SU-DHL-6 (cell line): ENCODE data around the gene CUEDC1.

Experiments
- H2AFZ ChIP-seq: fragments of 200-600 bp; sonication (generic); 2 replicates; pipeline ENCODE4 v1.6.1; 2014; ENCODE audit warnings: low read depth, mild to moderate bottlenecking, moderate library complexity, mixed read lengths, antibody characterized with exemption, low read length; ENCODE audit not compliant: severe bottlenecking
- H3F3A ChIP-seq: fragments of 200-600 bp; shearing (Covaris generic); 2 replicates; pipeline ENCODE4 v1.6.0; 2016; ENCODE audit warnings: antibody characterized with exemption, mild to moderate bottlenecking; ENCODE audit not compliant: insufficient read depth
- H3K27ac ChIP-seq: fragments of 200-600 bp; sonication (generic); 2 replicates; pipeline ENCODE4 v1.5.1; 2016; ENCODE audit warnings: low read depth, mild to moderate bottlenecking, low read length, moderate library complexity, mixed read lengths
- H3K27me3 ChIP-seq: fragments of 200-600 bp; sonication (generic), shearing (Covaris generic); 2 replicates; pipeline ENCODE4 v1.6.0; 2014; ENCODE audit warnings: mild to moderate bottlenecking, low read length
- H3K36me3 ChIP-seq: fragments of 200-600 bp; sonication (generic); 2 replicates; pipeline ENCODE4 v1.6.1; 2014; ENCODE audit warnings: mild to moderate bottlenecking, low read length, mixed read lengths
- H3K4me2 ChIP-seq: fragments of 300-600, 200-600 bp; shearing (Covaris generic), sonication (generic); 2 replicates; pipeline ENCODE4 v1.6.0; 2014; ENCODE audit warnings: low read length, low read depth, mild to moderate bottlenecking; ENCODE audit not compliant: poor library complexity, severe bottlenecking
- H3K4me3 ChIP-seq: fragments of 200-600 bp; sonication (generic); 2 replicates; pipeline ENCODE4 v1.5.1; 2014; ENCODE audit warnings: antibody characterized with exemption, low read length, mild to moderate bottlenecking, mixed read lengths; ENCODE audit not compliant: insufficient read depth, poor library complexity, severe bottlenecking
- H3K79me2 ChIP-seq: fragments of 200-600 bp; sonication (generic); 2 replicates; pipeline ENCODE4 v1.6.1; 2014; ENCODE audit warnings: mild to moderate bottlenecking, low read length, moderate library complexity; ENCODE audit not compliant: insufficient read depth
- H3K9ac ChIP-seq: fragments of 200-600 bp; sonication (generic); 2 replicates; pipeline ENCODE4 v1.7.0; 2014; ENCODE audit warnings: mild to moderate bottlenecking, low read length
- H3K9me2 ChIP-seq: fragments of 200-600 bp; sonication (generic); replicated peaks from 2 replicates; pipeline ENCODE4 v1.6.1; 2014; ENCODE audit warnings: low read length; ENCODE audit not compliant: insufficient read depth
- H3K9me3 ChIP-seq: fragments of 200-600 bp; sonication (generic); 2 replicates; pipeline ENCODE4 v1.6.1; 2014; ENCODE audit warnings: low read length, mixed read lengths; ENCODE audit not compliant: insufficient read depth
- H4K20me1 ChIP-seq: fragments of 200-600 bp; sonication (generic); 2 replicates; pipeline ENCODE4 v1.6.1; 2014; ENCODE audit warnings: low read depth, mild to moderate bottlenecking, antibody characterized with exemption, low read length, moderate library complexity, mixed read lengths
- EZH2phosphoT487 ChIP-seq: fragments of 200-600 bp; sonication (generic), shearing (Covaris generic); conservative IDR thresholded peaks from 2 replicates; pipeline ENCODE4 v1.6.1; 2018; ENCODE audit warnings: mild to moderate bottlenecking, antibody characterized with exemption, low read length, moderate library complexity, mixed read lengths
- TF ChIP-seq, protein P1 (sequence below): fragments of 200-600 bp; sonication (generic); IDR thresholded peaks from one replicate; pipeline ENCODE4 v1.5.1; 2017; ENCODE audit warnings: antibody characterized with exemption, mild to moderate bottlenecking, low read length, moderate library complexity; ENCODE audit not compliant: insufficient read depth, poor library complexity, severe bottlenecking

Gene CUEDC1

DNA sequence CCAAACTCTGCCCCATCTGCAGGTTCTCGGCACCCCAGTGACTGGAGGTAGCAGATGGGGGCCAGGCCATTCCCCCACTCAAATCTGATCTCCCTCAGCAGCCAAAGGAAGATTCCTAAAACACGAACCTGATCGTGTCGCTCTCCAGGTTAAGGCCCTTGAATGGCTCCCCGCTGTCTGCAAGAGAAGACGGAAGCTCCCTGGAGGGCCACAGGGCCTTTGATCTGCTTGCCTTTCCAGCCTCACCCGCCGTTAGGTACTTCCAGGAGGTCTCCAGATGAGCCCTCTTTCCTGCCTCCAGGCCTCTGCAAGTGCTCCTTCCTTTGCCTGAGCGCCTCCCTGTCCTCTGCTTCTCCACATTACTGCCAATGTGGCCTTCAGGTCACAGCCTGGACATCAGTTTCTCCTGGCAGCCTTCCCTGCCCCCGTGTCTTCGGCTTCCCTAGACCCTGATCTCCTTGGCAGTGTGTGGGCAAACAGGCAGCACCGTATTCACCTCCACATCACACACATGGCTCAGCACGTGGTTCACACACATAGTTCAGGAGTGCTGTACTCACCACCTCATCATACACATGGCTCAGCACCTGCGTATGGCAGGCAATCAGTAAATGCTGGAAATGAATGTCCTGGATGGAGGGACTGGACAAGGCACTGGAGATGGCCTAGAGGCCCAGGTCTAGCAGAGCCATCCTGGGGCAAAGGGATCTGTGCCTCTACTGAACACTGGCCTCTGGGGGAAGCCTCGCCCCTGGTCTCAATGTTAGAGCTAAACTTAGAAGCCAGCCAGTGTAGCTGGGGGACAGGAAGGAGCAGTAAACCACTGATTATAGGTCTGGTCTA, 79.0 kb downstream of the CUEDC1 start:
- no peaks in the 10 kb centered on the region for H3F3A ChIP-seq
- H3K4me2 ChIP-seq, result no peak overlapping the region
- no peaks in the 10 kb centered on the region for H3K9me2 ChIP-seq
- TF ChIP-seq, protein P1, sequence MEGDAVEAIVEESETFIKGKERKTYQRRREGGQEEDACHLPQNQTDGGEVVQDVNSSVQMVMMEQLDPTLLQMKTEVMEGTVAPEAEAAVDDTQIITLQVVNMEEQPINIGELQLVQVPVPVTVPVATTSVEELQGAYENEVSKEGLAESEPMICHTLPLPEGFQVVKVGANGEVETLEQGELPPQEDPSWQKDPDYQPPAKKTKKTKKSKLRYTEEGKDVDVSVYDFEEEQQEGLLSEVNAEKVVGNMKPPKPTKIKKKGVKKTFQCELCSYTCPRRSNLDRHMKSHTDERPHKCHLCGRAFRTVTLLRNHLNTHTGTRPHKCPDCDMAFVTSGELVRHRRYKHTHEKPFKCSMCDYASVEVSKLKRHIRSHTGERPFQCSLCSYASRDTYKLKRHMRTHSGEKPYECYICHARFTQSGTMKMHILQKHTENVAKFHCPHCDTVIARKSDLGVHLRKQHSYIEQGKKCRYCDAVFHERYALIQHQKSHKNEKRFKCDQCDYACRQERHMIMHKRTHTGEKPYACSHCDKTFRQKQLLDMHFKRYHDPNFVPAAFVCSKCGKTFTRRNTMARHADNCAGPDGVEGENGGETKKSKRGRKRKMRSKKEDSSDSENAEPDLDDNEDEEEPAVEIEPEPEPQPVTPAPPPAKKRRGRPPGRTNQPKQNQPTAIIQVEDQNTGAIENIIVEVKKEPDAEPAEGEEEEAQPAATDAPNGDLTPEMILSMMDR, result no peak
- TF ChIP-seq EZH2phosphoT487, result no peak
- H3K9me3 ChIP-seq, result no peaks in the 10 kb centered on the region
- H3K4me3 ChIP-seq, result no peak overlapping the region
- no peak overlapping the region for H2AFZ ChIP-seq
- no peaks in the 10 kb centered on the region for H3K79me2 ChIP-seq
- no peaks in the 10 kb centered on the region for H3K27me3 ChIP-seq
- no peaks in the 10 kb centered on the region for H4K20me1 ChIP-seq
- H3K27ac ChIP-seq, result no peak overlapping the region
- H3K9ac ChIP-seq, result no peak overlapping the region
- no peaks in the 10 kb centered on the region for H3K36me3 ChIP-seq

DNA sequence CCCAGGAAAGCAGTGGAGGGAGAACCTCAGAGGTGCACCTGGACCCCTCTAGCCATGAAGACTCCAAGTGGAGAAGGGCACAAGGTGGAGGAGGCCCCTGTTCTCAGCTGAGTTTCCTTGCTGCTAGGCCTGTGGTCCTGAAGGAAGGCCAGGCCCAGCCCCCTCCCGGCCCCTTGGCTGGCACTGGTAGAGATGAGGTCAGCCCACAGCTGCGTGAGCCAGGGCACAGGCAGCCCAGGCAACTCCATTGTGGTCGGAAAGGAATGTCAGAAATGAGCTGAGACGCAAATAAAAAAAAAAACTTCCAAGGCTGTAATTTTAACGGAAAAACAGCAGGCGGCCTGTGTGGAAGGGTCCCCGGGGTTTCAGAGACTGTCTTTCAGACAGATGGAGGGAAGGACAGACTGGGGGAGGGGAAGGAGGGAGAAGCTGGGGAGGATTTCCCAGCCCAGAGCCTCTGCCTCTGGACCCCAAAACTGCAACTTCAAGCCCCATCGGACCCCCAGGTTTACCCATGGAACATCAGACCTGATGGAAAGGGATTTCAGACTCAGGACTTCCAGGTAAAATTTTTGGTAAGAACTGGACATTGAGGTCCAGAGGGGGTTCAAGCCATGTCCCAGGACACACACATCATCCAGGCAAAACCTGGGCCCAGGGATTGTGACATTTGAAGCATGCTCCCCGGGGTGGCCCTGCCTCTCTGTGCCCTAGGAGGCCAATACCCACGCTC, 79.8 kb downstream of the CUEDC1 start:
- no peaks in the 10 kb centered on the region for H3K79me2 ChIP-seq
- H2AFZ ChIP-seq, result no peak overlapping the region
- TF ChIP-seq EZH2phosphoT487, result no peak
- TF ChIP-seq, protein P1, result no peak
- no peak overlapping the region for H3K4me3 ChIP-seq
- no peaks in the 10 kb centered on the region for H4K20me1 ChIP-seq
- no peaks in the 10 kb centered on the region for H3K9me3 ChIP-seq
- H3K4me2 ChIP-seq, result no peak overlapping the region
- H3F3A ChIP-seq, result no peaks in the 10 kb centered on the region
- no peaks in the 10 kb centered on the region for H3K36me3 ChIP-seq
- no peak overlapping the region for H3K9ac ChIP-seq
- no peaks in the 10 kb centered on the region for H3K9me2 ChIP-seq
- H3K27ac ChIP-seq, result no peak overlapping the region
- H3K27me3 ChIP-seq, result no peaks in the 10 kb centered on the region

DNA sequence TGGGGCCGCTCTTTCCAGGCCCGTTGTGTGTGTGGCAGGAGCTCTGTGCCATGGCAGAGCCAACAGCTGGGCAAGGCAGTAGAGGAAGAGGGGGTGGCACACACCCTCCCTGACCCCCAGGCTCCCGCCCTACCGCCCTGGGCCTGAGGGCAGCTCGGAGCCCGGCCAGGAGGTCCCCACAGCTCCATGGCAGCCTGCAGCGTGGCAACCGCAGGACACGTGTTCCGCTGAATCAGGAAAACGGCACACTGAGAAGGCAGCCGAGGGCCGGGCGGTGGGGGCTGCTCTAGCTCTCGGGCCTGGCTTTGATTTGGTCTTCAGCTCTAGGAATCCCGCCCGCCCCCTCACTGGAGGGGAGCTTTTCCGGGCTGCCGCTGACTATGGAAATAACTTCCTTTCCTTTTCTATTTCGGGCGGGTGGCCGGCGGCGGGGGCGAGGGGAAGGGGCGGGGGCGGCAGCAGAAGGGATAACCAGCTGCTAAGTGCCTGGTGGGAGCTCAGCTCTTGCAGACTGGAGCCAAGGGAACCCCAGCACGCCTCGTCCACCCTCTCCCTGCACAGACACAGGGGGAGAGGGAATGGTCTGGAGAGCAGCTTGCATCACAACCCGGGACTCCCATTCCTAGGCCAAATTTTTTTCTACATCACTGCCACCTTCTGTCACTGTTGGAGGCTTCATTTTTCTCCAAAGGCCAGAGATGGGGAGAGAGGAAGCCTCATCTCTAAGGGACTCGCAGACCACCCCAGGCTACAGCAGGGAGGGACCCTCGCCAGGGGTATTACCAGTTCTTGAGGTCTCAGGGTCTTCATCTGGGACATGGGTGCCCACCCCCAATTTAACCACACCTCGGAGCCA, 80.5 kb downstream of the CUEDC1 start:
- no peak overlapping the region for H3K4me2 ChIP-seq

More for the DNA sequence above, 80.5 kb downstream of the CUEDC1 start:
- Histone ChIP-seq H3K36me3 (no peaks in the 10 kb centered on the region), H4K20me1 (no peaks in the 10 kb centered on the region), H3K27ac (no peak overlapping the region), H3K27me3 (no peaks in the 10 kb centered on the region), H3K9ac (no peak overlapping the region), H2AFZ (no peak overlapping the region), H3K9me3 (no peaks in the 10 kb centered on the region), H3F3A (no peaks in the 10 kb centered on the region), H3K9me2 (no peaks in the 10 kb centered on the region), H3K4me3 (no peak overlapping the region), H3K79me2 (no peaks in the 10 kb centered on the region)
- TF ChIP-seq, protein P1, result no peak
- no peak for TF ChIP-seq EZH2phosphoT487
